Peyer's patch (tissue), 4 donors: Measurements from ENCODE around the gene PGAM2.
"Not testable (repeated sequence)": the region's sequence is repeated elsewhere in the genome, so short reads cannot be mapped to it uniquely, and the experiment has no call there.

Experiments used
- POLR2A ChIP-seq, 2 donors: fragments of 450-650 bp; IDR thresholded peaks; one replicate each; pipeline ENCODE4 v1.5.1; 2017; ENCODE audit warnings: antibody characterized with exemption in 2 of 2, mild to moderate bottlenecking in 2 of 2, moderate library complexity in 2 of 2
- TF ChIP-seq, protein P1 (sequence below), 6 experiments: fragments of 450-650 bp in 4 of 6; fragments of 200-600 bp in 2 of 6; sonication (generic) in 1 of 6; IDR thresholded peaks; one replicate each; pipeline ENCODE4 v1.5.1; 2017 to 2019; ENCODE audit warnings: antibody characterized with exemption in 6 of 6, mild to moderate bottlenecking in 3 of 6, moderate library complexity in 1 of 6

DNA sequence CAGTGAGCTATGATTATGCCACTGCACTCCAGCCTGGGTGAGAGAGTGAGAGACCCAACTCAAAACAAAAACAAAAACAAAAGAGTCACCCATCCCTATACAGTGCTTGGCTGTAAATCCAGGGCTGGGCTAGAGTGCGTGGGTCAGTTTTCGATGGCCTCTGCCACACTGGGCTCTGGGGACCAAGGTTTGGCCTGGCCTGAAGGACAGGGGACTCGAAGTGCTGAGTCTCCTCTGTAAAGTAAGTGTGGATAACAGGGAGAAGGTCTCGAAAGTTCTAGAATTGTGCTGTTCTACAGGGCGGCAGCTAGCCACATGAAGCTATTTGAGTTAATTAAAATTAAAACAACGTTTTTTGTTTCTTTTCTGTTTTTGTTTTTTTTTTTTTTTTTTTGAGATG is 33.3 kb downstream of the PGAM2 start:
- TF ChIP-seq, protein P1, sequence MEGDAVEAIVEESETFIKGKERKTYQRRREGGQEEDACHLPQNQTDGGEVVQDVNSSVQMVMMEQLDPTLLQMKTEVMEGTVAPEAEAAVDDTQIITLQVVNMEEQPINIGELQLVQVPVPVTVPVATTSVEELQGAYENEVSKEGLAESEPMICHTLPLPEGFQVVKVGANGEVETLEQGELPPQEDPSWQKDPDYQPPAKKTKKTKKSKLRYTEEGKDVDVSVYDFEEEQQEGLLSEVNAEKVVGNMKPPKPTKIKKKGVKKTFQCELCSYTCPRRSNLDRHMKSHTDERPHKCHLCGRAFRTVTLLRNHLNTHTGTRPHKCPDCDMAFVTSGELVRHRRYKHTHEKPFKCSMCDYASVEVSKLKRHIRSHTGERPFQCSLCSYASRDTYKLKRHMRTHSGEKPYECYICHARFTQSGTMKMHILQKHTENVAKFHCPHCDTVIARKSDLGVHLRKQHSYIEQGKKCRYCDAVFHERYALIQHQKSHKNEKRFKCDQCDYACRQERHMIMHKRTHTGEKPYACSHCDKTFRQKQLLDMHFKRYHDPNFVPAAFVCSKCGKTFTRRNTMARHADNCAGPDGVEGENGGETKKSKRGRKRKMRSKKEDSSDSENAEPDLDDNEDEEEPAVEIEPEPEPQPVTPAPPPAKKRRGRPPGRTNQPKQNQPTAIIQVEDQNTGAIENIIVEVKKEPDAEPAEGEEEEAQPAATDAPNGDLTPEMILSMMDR (IDR thresholded peaks at IDR 0.05), result not testable (repeated sequence)
- TF ChIP-seq POLR2A (IDR thresholded peaks at IDR 0.05), result not testable (repeated sequence)
